Measurements from ENCODE around the gene ST7.

ST7 gene

GRCh38 chr7:117067340-117067739 is 114.0 kb downstream of the ST7 start:
- DNase-seq = no peak

GRCh38 chr7:117068511-117069145 is 115.3 kb downstream of the ST7 start:
- peak in 2 of 14 donors; percentile 13 to 63 for DNase-seq

GRCh38 chr7:117069379-117069778 is 116.1 kb downstream of the ST7 start:
- DNase-seq = no peak

- no peak for DNase-seq
Measured at GRCh38 chr7:117071551-117071950, 118.2 kb downstream of the ST7 start.

GRCh38 chr7:117072620-117073118 is 119.4 kb downstream of the ST7 start:
- peak in 10 of 14 donors; percentile 12 to 95 (median 54) for DNase-seq

- DNase-seq = no peak
Measured at GRCh38 chr7:117074378-117074777, 121.1 kb downstream of the ST7 start.

GRCh38 chr7:117075934-117076333 is 122.6 kb downstream of the ST7 start:
- DNase-seq = no peak

- DNase-seq = peak in 2 of 14 donors; percentile 13 to 71
Measured at GRCh38 chr7:117076426-117076943, 123.2 kb downstream of the ST7 start.

GRCh38 chr7:117077658-117078057 is 124.4 kb downstream of the ST7 start:
- no peak for DNase-seq

GRCh38 chr7:117082647-117083046 is 129.3 kb downstream of the ST7 start:
- no peak for DNase-seq

GRCh38 chr7:117083648-117084047 is 130.3 kb downstream of the ST7 start:
- peak in 1 of 14 donors; percentile 89 for DNase-seq

- no peak for DNase-seq
Measured at GRCh38 chr7:117084286-117084685, 131.0 kb downstream of the ST7 start.

DNA sequence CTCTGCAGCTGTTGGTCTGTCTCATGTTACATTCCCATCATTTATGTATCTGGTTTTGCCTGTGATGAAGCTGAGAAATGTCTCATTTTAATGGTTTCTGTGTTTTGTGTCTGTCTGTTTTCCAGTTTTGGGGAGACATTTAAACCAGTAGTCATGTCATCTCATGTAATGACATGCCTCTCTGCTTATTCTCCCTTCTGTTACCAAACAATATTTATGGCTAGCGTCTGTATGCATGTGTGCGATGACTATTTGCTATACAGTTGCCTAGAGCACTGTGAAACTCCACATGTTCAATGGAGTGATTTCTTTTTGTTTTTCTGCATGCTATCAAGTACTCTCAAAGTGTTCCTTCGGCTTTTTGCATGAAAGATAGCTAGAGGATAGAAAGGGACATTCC is 132.0 kb downstream of the ST7 start:
- DNase-seq = no peak

DNA sequence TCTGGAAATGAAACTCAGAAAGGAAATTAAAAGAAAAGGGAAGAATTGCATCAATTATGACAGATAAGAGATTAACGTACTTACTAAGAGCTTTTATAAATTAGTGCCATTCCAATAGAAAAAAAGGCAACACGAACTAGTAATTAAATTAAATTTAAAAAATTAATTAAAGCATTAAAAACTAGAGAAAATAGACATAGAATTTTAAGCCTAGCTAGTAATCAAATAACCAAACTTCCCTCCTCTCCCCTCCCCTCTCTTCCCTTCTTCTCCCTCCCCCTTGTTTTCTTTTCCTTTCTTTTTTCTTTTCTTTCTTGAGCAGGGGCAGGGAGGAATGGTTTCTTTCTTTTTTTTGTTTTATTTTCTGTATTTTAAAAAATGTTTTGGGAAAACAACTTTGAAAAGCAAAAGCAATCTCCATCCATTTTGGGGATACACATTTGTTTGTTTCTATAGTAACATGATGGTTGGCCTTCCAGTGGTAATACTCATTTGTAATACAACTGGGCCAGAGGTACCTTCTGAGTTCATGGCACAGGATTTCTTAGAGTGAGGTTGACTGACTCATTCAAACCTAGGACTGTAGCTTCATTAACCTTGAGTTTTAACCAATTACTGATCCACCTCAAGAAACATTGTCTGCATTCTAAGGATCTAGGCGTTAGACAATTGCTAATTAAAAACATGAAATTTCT is 132.6 kb downstream of the ST7 start:
- no peak for DNase-seq

DNA sequence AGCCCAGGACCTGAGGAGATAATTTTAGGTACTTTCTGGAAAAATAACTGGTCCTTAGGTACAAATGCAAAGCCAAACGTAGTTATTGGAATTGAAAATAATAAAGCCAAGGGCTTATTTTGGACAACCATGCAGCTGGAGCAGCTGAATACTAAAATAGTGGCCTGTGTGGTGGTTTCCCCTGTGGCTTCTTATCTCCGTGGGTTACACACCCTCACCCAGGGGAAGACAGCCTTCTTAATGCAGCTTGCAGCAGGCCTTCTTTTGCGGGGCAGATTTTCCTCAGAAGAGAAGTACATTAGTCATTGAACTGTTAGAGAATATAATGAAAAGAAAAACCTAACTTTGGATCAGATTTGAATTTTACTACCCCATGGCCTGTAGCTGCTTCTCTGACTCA is 133.5 kb downstream of the ST7 start:
- DNase-seq = no peak

DNA sequence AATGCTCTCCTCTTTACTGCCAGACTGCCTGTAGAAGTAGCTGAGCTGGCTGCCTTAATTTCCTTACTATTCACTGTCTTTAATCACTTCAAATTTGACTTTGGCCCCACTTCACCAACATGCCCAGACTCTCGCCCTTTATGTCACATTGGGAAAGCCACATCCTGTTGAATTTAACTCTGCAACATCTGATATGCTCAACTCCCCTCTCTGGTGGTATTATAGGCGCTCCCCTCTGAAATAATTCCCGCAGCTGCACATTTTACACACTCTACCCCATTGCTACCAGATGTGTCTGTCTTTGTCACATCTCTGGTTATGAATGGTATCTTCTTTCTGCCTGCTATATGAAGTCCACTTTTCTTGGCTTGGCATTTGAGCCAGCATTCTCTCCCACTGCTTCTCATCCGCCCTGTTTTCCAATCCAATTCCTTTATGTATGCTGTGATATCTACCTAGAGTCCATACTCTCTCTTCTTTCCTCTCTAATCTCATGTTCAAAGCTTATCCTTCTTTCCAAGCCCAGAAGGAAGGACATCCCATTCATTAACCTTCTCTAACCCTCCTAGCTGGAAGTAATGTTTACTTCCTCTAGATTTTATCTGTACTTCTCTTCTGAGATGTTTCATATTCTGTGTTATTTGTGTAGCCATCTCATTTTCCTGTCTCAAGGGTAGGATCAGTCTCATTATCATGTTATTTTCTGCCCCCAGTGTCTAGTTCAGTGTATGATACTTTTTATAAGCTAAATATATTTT is 134.5 kb downstream of the ST7 start:
- no peak for DNase-seq

- DNase-seq = no peak
Measured at GRCh38 chr7:117088623-117089194, 135.4 kb downstream of the ST7 start.

GRCh38 chr7:117090791-117091190 is 137.5 kb downstream of the ST7 start:
- no peak for DNase-seq

DNA sequence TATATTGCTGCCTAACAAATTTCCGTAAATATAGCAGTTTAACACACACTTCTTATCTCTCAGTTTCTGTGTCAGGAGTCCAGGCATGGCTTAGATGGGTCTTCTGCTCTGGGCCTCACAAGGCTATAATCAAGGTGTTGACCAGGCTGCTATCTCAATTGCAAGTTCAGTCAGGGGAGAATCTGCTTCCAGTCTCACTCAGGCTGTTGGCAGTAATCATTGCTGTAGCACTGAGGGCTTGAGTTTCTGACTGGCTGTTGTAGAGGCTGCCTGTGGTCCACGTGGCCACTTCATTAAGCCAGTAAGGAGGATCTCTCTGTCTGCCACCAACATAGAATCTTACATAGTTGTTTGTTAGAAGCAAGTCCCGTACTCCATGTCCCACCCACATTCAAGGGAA is 138.4 kb downstream of the ST7 start:
- DNase-seq = no peak

- DNase-seq = no peak
Measured at GRCh38 chr7:117092785-117093184, 139.5 kb downstream of the ST7 start.

DNA sequence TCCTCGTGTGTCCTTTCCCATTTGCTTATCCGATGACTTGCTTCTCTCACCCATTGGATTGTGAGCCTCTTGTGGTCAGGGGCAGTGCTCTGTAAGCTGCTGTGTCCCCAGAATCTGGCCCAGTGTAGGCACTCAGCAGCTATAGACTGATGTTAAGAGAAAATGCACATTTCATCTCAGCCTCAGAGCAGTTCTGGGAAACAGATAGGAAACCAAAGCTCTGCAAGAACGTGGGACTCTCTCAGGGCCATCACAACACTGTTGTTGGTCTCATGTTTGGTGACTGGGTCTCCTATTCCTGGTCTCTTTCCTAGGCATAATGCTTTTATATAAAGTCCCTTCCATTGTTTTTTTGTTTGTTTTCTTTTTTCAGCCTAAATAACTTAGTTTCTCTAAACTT is 141.2 kb downstream of the ST7 start:
- no peak for DNase-seq

DNA sequence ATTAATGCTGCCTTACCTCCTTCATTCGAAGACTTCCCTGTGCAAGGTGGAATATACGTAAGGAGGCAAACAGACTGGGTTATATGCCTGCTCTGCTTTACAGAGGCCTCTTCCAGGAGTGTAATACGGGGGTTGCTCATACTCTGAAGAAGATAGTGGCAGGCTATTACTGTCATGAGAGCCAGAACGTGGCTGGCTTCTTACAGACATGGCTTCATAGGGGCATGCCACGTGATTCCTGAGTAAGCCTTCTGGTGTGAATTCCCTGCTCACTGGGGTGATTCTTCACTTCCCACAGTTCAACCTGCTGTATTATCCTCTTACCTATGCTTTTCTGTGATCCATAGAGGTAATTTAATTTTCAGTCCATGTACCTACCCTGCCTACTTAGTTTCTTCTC is 141.8 kb downstream of the ST7 start:
- no peak for DNase-seq

- no peak for DNase-seq
Measured at GRCh38 chr7:117096330-117096729, 143.0 kb downstream of the ST7 start.
